GM21360 (cell line): ENCODE results near the gene RIMS1.

Experiments used
- ATAC-seq: cut with Tn5 transposase; IDR thresholded peaks from one replicate; pipeline ENCODE4 v1.9.1; 2021; ENCODE audit warnings: mild to moderate bottlenecking, moderate library complexity; ENCODE audit not compliant: unreplicated experiment

RIMS1 gene

DNA sequence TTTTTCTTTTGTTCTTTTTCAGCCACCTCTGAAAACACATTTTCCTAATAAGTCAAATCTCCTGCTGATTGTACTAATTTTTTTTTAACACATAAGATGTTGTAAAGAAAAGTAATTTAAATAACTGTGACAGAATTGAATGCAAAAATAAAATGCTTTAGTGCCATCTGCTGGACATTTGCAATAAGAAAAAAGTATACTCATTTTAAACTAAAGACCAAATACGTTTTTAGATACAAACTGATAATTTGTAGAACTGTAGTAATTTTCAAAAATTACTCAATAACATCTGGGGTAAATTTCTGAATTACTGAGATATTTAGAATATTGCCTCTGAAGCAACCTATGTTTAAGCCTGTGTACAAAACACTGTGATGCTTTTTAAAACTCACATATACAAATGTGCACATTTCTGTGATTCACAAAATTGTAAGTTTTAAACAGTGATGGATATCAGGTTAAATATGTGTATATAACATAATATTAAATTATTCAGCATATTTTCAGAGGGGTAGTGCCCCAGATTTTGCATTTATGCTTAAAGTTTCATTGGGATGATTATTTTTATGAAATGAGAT lies 198.7 kb downstream of the RIMS1 start:
- no peak for ATAC-seq

DNA sequence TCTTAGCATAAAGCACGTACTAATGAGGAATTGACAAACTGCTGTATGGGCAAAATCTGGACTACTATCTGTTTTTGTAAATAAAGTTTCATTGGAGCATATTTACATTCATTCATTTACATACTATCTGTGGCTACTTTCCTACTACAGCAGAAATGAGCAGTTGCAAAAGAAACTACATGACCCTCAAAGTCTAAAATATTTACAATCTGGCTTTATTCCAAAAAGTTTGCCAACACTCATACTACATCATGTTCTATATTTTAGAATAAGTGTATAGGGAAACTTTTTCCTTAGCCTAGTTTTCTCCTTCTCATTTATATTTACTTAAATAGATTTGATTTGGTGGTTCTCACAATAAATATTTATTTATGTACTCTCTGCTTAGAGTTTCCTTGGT lies 208.2 kb downstream of the RIMS1 start:
- no peak for ATAC-seq

DNA sequence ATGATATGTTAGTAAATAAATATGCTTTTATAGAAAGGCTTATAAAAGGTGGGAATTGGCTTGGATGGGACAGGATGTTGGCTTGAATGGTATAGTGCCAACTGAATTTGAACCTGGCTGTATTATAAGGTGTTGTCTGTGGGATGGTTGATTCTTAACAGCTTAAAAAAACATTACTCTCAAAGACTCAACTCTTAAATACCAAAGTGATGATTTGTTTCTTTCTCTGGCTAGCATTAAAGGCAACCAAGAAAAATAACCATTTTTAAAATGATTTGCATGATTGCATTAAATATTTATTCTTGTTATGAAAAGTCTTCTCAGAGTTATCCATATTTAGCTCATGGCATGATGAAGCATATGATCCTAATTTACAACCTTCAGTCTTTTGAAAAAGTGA lies 216.2 kb downstream of the RIMS1 start:
- ATAC-seq, result no peak

DNA sequence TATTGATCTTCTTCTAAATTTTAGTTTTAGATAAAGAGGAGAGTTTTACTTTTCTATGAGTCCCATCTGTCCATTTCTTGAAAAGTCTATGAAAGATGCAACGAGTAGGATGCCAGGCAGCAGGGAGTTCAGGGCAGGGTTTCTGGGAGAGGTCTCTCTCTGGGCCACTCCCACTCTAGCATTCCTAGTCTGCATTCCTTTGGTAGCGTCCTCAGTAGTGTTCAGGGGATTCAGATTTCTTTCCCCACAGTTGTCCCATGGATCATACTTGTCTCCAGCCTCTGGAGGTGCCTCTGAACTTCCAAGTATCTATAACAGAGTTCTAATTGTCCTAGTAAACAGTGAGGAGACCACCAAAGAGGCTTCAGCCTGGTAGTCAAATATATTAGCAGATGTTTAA lies 225.3 kb downstream of the RIMS1 start:
- ATAC-seq, result no peak

DNA sequence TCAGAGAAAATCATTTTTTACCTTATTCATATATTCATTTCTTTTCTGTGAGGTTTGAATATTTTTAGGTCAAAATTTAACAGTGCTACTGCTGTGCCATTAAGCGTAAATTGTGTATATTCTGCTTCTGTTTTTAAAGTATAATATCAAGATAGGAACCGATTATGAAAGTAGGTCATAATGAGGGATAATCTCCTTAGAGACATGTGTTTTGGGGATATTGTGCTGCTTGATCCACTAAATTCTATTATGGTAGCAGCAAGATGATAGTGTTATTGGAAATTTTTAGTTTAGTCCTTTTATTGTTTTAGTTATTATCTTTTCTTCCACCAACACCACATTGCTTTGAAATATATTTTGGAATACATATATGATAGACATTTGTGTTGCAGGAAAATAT lies 244.0 kb downstream of the RIMS1 start:
- no peak for ATAC-seq

DNA sequence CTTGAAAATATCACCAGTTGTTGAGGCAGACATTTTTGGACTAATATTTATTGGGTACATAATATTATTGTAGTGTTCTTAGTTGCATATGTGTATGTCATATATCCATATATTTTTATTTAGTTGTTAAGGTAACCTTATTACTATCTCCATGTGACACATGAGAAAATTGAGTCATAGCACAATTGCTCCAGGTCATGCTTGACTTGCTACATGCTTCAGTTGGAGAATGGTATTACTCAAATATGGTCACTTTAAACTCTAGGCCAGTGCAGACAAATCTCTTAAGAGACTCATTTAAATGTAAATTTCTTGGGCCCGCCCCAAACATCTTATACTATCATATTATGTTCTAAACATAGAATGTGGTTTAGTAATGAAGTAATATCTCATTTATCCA lies 246.1 kb downstream of the RIMS1 start:
- peak; percentile 55 for ATAC-seq

DNA sequence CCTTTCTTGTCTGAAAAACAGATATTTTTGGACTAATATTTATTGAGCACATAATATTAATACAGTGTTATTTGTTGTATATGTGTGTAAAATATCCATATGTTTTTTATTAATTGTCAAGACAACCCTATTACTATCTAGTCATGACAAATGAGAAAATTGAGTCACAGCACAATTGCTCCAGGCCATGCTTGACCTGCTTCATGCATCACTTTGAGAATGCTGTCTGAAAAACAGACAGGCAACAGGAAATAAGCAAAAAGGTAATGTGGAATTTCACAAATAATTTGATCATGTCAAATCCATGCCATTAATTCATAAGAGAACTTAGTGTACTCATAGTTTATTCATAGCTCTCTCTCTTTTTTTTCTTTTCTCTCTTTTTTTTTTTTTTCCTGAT lies 246.5 kb downstream of the RIMS1 start:
- ATAC-seq, result no peak

DNA sequence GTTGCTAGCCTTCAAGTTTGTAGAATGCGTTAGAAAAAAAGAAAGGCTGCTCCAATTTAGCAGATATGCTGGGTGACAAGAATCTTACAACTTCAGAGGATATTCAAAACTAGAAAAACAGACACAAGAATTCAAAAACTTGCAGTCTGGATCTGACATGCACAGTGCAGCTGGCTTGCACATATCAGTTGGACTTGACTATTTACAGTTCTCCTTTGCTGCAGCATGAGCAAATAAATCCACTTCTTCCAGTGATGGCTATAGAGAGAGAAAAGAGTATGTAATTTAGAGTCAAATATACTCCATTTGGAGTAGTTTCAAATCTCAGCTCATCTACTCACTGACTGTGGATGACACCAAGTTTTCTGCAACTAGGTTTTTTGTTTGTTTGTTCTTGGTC lies 247.0 kb downstream of the RIMS1 start:
- no peak for ATAC-seq

DNA sequence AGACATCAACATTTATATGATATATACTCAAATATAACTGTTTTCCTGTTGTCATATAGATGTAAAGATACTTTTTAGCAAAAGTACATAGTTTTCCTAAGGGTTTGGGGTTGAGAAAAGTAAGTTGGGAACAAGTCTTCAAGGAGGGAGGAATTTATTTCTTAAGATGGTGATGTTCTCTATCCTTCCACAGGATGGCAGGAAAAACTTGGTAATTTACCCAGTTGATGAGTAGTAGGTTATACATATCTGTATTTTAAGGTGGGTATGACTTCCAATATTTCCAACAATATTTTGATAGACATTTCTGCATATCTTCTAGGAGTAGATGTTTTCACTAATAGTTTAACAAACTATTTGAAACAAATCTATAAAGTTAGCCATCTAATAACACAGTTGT lies 254.4 kb downstream of the RIMS1 start:
- no peak for ATAC-seq

DNA sequence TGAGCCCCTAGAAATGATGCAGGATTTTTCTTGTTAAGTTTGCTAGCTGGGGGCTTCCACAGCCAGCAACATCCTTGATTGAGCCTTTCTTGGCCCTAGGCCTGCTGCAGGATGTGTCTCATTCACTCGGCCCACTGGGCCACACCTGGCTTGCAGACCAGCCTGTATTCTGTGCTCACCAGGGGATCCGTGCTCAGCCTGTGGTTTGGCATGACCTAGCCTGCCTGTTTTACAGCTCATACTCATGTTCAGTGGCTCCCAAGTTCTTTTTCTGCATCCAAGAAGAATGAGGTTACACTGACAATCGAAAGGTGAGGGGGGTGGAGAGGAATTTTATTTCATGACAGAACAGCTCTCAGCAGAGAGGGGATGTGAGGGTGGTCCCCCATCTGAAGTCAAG lies 263.4 kb downstream of the RIMS1 start:
- no peak for ATAC-seq

DNA sequence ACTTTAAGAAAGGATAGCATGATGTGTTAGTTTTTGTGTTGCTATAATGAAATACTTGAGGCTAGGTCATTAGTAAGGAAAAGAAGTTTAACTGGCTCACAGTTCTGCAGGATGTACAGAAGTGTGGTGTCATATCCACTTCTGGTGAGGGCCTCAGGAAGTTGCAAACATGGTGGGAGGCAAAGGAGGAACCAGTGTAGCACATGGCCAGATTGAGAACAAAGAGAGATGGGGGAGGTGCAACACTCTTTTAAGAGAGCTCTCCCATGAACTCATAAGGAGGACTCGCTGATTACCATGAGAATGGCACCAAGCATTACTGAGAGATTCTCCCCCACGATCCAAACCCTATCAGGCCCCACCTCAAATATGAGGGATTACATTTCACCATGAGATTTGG lies 265.4 kb downstream of the RIMS1 start:
- ATAC-seq, result no peak

DNA sequence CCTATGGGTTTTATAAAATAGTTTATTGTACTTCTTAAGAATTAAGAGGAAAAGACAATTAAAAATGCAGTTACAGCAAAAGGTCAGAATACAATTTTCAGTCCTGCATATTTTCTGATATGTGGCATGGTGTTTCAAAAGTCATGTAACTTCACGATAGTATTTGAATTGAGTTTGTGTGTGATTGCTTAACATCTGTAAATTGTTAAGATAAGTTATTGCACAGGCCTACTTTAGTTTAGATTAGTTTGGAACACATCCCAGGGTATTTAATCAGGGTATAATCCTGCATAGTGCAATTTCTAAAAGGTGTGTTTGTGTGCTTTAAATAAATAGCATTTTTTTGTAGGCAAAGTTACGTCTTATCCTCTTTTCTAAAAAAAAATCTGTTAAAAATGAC lies 289.6 kb downstream of the RIMS1 start:
- no peak for ATAC-seq

DNA sequence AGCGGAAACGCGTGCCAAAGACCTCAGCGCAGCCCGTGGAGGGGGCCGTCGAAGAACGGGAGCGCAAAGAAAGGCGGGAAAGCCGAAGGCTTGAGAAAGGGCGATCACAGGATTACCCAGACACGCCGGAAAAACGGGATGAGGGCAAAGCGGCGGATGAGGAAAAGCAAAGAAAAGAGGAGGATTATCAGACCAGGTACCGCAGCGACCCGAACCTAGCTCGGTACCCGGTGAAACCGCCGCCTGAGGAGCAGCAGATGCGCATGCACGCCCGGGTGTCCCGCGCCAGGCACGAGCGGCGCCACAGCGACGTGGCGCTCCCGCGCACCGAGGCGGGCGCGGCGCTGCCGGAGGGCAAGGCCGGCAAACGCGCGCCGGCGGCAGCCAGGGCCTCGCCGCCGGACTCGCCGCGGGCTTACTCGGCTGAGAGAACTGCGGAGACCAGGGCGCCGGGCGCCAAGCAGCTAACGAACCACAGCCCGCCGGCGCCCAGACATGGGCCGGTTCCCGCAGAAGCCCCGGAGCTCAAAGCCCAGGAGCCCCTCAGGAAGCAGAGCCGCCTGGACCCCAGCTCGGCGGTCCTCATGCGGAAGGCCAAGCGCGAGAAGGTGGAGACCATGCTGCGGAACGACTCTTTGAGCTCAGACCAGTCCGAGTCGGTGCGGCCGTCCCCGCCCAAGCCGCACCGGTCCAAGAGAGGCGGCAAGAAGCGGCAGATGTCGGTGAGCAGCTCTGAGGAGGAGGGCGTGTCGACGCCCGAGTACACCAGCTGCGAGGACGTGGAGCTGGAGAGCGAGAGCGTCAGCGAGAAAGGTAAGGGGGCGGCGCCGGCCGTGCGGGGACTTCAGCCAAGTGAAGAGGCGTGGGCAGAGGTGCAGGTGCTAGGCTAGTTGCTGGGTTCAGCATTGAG lies 296.2 kb downstream of the RIMS1 start:
- peak; percentile 76 for ATAC-seq

DNA sequence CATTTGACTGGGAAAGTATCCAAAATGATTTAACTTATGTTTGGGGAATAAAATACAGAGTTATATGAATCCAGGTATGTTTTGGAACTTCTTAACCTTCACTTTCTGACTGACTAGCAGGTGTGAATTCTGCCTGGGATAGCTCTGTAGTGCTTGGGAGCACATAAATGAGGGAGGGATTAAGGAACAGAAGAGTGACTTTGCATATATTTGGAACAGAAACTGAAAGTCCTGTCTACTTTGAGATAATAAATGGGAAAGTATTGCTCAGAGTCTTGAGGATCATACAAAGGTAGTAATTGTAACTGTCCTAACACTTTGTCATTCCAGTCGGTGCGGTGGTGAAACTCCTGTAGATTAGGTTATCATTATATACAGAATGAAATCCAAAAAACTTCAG lies 317.6 kb downstream of the RIMS1 start:
- ATAC-seq, result no peak

DNA sequence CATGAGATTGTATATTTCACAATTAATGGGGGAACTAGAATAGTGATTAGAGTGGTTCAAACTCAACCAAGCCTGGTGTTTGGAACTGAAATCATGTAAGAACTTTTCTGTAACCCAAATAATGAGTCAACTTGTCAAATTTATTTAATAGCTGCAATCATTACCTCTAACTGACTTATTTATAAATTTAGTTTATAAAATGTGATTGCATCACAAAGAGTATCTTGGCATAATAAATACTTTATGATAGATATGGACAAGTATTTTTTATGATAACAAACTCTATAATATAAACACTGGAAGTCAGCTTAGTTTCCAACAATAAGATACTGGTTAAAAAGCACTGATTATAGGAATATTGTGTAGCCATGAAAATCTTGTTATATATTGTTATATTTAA lies 319.1 kb downstream of the RIMS1 start:
- ATAC-seq, result no peak

DNA sequence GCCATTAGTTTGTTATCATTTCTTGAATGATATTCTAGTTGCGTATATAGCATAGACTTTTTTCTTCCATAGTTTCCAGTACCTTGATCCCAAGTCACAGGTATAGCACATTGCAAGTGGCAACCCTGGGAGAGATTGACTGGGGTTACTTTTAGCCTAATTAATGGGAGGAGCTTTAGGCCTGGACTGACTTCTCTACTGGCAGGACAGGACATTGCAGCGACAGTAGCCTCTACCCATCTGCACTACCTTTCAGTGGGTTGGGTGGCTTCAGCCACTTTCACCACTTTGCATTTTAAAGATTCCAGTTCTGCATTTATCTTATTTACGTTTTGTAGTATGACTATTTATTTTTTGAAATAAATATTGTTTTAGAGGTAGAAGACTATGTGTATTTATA lies 320.3 kb downstream of the RIMS1 start:
- ATAC-seq, result no peak

DNA sequence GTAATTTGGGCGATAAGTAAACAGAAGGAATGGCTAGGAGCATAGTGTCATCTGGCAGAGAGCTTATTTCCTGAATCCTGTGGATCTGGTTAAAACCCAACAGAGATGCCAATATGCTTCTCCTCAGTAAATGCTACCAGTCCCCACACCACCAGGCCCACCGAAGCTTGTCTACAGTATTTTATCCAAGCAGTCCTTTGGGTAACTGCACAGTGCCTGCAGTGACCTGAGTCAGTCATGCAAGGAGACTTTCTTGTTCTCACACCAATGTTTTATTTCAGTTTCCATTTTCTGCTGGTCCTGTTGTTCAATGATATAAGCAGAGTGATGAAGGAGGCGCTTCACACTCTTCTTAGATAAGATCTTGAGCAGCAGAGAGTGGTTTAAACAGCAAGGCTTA lies 326.3 kb downstream of the RIMS1 start:
- no peak for ATAC-seq

DNA sequence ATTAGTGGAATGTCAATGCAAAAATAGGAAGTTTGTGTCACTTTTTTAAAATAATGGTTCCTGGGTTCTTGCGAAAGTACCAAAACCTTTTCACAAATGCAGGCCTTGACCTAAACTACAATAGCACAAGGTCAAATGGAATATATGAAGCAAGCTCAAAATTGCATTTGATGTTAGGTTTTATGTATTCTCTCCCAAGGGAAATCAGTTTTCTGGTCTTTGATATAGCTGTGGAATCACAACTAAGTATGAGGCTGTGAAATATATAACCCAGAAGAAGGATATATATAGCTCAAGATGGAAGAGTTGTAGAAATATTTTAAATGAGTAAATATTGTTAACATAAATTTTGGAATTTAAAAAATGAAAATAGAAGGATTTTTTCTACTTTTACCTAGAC lies 327.3 kb downstream of the RIMS1 start:
- no peak for ATAC-seq

DNA sequence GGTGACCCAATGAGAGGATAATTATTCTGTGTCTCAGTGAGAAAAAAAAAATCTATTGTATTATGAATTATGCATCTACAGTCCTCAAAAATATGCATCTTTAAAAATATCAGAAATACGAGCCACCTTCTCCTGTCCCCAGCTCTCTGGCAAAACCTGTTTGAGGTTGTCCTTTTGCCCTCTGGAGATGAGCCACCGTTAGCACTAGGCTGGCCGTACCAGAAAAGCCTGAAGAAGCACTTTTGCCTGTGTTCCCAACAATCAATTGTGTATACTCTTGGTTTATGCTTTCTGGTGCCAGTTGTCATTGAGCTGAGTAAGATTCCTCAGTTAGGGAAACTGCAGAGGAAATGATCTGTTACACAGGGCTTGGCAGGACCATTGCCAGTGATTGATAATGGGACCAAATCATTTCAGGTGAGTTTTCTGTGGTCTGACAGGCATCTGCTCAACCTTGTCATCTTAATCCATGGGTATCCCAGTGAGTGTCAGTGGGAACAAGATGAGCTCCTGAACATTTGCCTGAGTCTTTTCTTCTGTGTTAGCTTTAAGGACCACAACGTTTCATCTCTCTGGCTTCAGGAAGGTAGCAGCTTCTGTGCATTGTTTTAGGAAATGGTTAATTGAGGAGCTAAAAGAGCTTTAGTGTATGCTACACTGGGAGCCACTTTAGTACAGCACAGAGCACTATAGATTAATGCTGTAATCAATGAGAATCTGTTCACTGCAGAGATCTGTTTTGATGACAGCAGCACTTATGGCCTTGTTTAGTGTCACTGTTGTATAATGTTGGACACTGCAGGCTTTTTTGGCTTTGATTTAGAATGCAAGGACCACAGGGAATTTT lies 330.1 kb downstream of the RIMS1 start:
- no peak for ATAC-seq

DNA sequence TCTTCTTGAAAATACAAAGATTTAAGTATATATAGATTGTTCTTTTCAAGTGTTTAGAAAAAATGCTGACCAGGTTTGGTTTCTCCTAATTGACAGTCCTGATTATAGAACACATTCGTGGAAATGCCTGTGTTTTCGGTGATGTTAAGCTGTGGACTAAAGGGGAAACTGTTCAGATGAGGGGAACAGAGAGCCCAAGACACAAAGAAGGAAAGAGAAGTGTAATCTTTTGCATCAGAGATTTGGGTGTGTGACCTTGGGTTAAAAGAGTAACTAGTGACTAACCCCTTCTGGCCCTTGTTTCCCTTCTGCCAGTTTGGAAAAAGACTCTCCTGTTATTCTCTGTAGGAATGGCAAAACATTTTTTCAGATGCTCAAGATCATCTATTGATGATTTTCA lies 331.3 kb downstream of the RIMS1 start:
- no peak for ATAC-seq

DNA sequence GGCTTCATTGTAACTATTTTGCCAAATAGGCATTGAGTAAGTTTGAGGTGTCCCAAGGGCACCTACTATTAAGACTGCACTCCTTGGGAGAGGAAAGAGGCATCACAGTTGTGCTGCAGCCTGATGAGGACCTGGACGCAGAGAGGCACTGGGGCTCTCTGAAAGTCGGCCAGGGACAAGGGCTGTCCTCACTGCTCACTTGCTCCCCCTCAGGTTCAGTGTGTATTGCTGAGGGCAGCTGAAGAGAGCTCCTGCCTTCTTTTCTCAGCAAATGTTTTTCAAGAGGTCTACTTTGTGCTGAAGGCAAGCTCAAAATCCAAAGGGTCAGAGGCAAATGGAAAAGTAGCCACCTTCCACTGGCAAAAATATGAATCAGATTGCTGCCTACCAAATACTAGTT lies 331.8 kb downstream of the RIMS1 start:
- ATAC-seq, result peak; percentile 94

DNA sequence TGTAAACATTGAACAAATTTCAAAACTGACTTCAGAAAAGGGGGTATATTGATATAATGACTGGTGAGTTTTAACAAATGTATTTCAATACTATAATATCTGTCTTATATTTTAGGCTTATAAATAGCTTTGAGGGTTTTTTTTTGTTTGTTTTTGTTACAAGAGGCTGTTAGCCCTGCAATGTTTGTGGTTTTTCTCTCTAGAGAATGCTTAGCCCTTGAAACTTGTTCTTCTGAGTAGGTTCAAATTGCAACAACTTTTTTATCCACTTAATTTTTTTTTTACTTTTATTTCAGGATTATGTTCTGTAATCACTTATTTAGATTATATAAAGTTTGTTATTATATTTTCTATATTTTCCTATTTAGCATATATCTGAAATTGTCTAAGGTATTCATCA lies 333.2 kb downstream of the RIMS1 start:
- ATAC-seq, result no peak
